Activated naive CD8-positive, alpha-beta T cell treated with anti-CD3 and anti-CD28 coated beads, Interleukin-2, amount 50 U/mL, for 16 hours (primary cell): ENCODE results near the gene CIZ1.
"Not testable (repeated sequence)": the region's sequence is repeated elsewhere in the genome, so short reads cannot be mapped to it uniquely, and the experiment has no call there.

Experiments used
- DNase-seq: peaks from one replicate; pipeline ENCODE4 v3.0.0-alpha.2; 2020; ENCODE audit warnings: low read depth, low spot score

The CIZ1 gene

DNA sequence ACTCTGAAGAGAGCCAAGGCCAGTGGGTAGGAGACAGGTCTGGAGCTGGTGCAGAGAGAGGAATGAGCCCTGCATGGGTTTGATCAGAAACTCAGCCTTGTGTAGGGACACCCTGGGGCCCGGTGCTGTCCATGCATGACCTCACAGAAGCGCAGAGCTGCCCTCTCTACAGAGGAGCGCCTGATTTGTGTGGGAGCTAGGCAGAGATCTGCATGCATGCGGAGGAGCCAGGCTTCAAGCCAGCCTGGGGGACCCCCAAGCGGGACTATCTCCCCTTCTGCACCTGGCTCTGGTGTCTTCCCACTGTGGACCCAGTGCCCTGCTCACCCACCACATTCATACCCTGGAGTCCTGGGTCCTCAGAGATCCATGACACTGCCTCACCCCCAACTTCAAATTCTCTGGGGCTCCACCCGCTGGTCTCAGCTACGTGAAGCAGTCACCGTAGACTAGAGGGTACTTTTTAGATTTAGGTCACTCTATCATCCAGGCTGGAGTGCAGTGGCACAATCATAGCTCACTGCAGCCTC is 44.7 kb downstream of the CIZ1 start:
- DNase-seq, result no peak

DNA sequence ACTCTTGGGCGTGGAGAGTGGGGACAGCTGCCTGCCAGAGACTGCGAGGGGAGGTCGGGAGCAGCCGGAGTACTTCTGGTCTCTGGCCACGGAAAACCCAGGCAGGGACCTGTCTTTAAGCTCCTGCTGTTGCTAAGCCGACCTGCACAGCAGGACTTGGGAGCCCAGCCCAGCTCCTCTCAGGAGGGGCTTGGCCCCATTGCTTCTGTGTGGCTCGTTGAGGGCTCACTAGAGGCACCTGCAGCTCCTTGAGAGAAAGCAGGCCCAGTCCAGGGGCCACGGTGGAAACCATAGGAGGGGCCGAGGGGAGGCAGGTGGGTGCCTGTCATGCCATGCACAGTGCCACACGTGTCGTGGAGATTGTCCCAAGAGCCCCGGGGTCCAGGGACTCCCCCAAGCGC is 45.4 kb downstream of the CIZ1 start:
- no peak for DNase-seq

DNA sequence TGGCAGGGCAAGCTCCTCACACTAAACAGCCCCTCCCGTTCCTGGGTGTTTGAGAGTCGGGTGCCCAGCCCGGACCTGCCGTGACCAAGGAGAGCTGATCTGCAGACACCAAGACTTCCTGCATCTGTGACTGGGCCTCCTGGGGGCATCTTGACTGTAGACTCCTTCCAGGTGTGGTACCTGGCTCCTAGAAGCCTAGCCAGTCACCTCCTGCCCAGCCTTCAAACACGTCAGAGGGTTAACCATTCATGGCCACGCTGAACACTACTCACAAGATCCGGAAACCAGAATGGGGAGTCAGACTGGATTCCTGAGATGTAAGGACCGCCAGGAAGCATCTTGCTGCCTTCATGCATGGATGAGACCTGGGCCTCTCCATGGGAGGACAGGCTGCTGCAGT is 45.8 kb downstream of the CIZ1 start:
- no peak for DNase-seq

DNA sequence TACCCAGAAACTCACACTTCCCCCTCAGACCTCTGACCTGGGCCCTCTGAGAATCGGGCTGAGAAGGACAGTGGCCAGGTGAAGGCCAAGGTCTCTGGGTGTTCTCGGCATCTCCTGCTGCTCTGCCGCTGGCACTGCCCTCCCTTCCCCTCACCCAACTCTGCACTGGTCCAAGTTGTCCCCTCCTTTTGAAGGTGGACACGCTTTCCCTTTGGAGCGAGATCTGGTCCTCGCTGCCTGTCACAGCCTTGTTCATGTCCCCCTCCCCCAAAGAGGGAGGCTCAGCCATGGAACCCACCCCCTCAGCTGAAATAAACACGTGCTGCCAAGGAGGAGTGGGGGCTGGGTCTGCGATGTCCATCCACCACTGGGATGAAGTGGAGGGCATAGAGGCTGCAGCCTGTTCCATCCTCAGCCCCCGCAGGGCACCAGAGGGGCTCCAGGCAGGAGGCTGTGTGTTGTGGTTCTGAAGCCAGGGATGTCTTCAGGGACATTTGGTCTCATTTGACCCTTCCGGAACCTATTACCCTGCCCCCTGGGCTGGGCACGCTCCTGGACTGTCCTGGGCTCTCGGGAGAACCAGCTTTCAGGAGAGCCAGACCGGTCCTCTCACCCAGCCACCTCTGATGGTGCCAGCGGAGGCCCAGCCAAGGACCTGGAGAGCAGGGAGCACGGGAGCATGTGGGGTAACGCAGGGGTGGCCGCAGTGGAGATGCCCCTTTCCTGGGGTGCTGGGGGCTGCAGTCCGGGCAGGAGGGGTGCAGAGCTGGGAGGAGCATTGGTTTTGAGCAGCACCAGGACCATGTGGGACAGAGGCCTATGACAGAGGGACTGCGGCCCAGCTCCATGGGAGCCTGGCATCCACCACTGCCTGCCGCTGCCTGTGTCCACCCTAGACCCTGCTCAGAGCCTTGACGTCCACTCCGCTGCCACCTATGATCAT is 46.9 kb downstream of the CIZ1 start:
- DNase-seq, result no peak

DNA sequence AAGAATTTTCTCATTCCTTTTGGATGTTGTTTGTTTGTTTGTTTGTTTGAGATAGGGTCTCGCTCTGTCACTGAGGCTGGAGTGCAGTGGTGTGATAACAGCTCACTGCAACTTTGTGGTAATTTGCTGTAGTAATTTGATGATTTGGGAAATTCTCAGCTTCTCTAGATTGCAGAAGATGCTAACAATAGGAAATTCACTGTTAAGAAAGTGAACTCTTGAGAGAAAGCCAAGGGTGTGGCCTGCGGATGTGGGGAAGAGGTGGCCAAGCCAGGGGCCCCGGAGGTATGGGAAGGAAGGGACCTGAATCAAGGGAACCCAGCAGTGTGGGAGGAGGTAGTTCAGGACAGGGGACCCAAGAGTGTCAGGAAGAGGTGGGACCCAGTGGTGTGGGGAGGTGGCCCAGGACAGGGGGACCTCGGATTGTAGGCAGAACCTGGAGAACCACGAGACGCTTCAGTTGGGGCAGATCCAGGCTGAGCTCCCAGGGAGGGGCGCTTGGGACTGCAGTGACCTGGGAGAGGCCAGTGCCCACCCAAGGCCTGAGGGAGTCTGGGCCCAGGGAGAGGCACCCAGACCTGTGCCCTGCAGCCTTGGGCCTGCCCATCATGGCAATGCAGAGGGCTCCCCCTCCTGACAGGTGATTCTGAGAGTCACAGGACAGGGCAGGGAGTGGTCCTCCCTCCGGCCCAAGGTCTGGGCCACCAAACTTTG is 47.7 kb downstream of the CIZ1 start:
- DNase-seq, result no peak

DNA sequence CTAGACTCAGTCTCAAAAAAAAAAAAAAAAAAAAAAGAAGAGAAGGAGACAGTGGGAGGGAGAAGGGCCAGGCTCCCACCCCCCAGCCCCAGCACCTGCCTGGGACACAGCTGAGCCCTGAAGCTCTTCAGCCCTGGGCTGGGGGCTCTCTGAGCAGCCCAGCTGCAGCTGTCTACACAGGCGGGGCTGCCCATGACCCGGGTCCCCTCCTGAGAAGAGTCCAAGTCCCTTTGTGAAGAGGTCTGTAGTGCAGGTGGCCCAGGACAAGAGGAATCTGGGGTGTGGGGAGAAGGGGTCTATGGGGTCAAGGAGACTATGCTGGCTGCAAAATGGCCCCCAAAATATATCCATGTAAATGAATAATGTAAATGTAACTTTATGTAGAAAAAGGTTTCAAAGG is 48.8 kb downstream of the CIZ1 start:
- DNase-seq, result no peak

DNA sequence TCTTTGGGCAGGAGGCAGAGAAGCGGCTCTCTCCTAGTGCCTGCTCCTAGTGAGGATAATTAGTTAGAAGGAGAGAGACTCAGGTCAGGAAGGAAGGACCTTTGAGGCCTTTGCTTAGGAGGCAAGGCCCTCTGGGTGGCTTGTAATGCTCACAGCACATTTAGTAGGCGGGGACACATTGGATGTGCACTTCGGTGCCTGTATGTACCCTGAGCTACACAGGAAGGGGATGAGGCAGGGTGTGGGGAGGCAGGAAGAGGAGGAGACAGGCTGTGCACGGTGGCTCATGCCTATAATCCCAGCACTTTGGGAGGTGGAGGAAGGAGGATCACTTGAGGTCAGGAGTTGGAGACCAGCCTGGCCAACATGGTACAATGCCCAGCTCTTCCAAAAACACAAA is 49.3 kb downstream of the CIZ1 start:
- DNase-seq, result no peak

DNA sequence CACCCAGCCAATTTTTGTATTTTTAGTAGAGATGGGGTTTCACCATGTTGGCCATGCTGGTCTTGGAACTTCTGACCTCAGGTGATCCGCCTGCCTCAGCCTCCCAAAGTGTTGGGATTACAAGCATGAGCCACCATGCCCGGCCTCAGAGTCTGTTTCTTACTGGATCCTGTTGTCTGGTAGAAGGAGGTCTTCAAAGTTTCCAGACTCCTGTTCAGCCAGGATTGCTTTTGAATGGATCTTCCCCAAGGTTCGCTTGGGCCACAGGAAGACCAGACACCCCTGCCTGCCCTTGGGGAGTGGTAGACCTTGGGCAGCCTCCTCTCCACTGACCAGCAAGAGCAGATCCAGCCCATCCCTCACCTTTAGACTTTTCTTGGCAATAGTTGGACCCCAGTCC is 49.8 kb downstream of the CIZ1 start:
- no peak for DNase-seq

DNA sequence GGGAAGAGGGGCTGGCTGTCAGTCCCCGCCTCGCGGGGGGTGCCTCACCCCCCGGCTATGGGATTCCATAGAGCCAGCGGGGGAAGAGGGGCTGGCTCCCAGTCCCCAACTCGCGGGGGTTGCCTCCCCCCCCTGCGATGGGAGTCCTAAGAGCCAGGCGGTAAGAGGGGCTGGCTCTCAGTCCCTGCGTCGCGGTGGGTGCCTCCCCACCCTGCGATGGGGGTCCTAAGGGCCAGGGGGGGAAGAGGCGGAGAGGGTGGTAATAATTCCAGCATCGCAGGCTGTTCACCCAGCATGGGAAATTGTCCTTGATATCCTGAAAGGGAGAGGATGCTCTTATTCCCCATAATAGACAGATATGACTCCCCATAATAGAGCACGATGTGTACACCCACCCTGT is 51.8 kb downstream of the CIZ1 start:
- no peak for DNase-seq

DNA sequence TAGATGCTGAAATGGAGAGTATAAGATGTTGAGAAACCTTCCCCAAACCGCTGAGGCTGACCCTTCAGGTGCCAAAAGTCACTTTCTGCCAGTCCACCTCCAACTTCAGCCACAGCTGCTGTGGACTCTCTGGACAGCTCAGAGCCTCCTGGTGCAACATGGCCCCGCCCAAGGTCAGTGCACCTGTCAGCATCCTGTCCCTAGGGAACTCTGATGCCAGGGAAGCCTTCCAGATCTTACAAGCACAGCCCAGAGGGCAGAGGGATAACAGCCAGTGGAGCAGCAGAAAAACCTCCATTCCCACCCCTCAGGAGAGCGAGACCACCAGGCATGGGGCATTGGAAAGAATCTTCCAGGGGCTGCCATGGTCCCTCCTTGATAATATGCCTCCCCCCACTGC is 53.4 kb downstream of the CIZ1 start:
- no peak for DNase-seq

DNA sequence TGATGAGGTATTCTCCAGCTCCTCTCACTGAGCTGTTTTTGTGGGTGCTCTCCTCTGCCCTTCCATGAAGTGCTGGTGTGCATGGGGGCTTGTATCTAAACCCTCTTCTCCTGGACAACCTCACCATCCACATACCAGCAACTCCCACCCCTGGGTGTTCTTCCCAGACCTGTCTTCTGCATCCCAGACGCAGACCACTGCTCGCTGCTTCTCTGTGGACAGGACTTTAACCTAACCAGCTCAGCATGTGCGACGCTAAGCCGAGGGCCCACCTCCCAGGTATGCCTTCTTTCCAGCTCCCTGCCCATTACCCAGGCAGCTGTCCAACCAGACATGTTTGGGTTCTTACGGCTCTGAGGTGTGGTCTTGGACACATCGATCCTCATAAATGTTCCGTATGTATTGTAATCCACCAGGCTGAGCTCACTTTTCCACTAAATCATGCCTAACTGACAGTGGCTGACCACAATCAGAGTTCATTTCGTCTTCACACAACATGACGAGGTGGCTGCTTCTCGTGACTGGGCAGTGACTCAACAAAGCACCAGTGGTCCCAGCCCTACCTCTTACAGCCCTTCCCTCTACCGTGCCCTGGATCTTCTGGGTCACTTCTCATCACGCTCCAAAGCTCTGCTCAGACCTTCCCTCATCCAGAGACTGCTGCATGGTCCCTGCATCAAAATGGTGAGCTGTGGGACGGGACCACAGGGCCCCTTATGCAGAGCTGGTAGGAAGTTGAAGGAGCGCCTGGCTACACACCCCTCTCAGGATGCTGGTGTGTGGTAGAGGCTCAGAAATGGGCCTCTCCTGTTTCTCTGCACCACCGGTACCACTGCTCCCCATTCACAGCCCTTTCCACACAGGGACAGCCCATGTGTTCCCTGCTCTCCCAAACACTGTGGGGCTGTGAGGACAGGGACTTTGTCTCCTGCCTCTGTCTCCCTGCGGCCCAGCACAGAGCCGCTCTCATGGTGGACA is 54.3 kb downstream of the CIZ1 start:
- DNase-seq, result no peak

DNA sequence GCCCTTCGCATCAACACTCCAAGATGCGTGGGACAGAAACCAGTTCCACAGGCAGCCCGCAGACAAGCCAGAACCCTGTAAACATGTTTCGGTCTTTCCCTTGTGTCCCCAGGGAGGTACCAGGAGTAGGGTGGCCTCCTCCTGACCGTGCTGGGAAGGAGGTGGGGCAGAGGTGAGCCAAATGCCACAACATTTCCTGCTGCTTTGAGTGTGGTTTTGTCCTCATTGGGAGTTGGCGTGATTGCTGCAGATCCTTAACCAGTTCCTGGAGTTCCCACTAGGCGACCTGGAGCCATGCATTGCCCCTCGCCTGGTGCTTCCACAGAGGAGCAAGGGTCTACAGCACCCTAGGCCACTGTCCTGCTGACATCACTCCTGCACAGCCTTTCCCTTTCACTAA is 55.8 kb downstream of the CIZ1 start:
- DNase-seq, result not testable (repeated sequence)

DNA sequence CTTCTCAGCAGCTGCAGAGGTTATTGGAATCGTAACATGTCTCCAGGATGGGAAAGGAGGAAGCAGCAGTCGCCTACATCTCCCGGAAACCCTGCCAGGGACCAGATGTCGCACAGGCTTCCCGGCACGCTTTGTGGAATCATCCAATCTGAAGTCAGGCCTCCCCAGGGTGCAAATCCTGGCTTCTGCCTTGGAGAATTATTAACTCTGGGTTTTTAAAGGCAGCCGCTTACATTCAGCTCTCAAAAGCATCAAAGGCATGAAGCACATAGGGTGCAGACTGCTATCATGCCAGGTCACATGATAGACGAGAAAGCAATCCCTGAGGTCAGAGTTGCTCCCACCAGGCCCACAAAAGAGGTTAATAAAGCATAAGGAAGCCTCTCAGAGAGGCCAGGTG is 59.2 kb downstream of the CIZ1 start:
- not testable (repeated sequence) for DNase-seq

DNA sequence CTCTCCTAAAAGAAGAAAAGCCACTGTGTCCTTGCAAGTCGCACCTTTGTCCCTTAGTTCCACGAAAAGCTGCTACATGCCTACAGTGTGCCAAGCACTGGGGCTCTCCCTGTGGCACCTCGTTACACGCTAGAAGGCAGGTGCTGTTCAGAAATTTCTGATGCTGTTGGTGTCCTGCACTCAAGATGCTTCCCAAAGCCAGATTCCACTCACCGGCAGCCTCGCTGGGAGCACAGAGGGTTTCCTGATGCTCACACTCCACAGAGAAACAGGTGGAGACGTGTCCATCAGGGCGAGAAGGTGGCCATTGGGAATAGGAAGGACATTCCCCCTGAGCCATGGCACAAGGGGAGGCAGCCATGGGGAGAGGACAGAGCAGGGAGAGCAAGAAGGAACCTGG is 60.0 kb downstream of the CIZ1 start:
- DNase-seq, result not testable (repeated sequence)

DNA sequence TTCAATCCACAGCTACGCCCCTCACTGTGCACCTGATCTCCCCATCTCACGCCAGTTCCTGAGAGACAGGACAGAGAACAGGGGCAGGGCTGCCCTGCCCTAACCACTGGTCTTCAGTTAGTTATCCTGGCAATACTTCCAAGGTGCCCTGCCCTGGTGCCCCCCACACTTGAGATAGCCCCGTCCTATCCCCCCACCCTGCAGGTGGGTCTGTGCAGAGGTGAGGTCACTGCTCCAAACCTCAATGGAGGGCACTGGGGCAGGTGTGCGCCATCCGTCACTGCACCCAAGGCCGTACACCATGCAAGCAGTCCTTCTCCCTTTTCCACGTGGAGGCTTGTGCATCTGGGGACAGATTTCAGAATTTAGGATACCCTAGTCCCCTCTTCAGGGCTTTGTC is 60.7 kb downstream of the CIZ1 start:
- not testable (repeated sequence) for DNase-seq

DNA sequence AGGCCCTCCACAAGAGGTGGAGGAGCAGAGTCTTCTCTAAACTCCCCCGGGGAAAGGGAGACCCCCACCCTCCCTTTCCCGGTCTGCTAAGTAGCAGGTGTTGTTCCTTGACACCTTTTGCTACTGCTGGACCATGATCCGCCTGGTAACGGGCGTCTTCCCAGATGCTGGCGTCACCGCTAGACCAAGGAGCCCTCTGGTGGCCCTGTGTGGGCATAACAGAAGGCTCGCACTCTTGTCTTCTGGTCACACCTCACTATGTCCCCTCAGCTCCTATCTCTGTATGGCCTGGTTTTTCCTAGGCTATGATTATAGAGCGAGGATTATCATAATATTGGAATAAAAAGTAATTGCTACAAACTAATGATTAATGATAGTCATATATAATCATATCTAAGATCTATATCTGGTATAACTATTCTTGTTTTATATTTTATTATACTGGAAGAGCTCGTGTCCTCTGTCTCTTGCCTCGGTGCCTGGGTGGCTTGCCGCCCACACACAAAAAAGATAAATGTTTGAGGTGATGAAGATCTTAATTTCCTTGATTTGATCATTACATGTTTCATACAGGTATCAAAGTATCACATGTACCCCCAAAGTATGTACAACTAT is 61.3 kb downstream of the CIZ1 start:
- DNase-seq, result not testable (repeated sequence)

DNA sequence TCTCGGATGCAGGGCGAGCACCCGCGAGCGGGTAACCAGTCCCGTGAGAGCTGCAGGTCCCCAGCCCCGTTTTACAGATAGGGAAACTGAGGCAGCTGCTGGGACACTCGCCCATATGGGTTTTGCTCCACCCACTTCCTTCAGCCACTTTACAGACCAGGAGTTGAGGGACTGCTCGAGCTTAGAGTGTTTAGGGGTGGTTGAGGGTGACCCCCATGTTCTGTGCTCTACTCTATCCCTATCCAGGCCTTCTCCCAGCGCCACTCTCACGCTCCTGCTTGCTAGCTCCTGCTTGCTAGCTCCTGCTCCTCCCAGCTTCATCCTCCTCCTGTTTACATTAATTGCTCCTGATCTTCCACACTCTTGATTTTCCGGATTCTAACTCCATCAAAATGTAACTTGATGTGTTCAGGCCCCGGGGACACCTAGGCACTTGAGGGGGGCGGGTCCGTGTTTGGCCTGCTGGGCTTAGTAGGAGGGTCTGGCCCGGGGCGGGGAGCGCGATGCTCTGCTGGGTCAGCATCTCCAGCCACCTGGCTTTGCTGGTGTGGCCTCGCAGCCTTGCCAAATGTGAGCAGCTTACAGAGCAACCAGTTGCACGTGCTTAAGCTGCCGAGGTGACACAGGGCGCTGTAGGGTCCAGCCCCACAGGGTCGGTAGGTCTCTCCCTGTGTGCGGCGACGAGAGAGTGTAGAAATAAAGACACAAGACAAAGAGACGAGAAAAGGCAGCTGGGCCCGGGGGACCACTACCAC is 62.4 kb downstream of the CIZ1 start:
- no peak for DNase-seq

DNA sequence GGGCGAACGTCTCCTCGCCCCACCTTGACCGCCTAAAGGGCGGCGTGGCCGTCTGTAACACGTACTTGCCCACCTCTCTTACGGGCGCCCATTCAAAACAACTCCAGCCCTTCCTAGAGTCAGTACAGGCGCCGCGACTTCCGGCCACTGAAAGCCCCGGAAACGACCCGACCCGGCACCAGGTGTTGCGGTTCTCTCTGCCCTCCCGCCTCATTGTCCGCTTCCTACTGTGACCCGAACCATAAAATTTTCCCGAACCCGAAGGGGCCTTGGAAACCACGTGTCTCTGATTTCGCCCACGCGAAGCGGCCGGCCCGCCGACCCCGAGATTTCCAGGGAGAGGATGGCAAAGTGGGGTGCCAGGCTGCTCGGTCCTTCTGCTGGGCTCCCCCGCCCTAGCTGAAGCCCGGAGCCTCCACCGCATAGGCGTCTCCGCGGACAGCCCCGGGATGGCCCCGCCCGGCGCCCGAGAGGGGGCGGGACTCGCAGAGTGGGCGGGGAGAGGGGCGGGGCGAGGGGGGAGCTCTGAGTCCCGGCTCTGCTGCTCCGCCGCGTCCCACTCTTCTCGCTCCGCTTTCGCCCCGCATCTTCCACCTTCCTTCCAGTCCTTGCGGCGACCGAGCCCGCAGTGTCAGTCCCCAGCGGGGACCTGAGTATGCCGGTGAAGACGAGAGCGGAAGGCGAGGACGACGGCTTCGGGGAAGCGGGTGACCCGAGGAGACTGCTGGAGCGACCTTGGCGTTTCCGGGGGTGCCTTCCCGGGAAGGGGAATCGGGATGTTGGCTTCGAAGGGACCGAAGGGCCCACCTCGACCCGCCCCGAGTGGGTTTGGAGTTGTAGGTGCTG is 63.2 kb downstream of the CIZ1 start:
- DNase-seq, result peak; percentile 55

DNA sequence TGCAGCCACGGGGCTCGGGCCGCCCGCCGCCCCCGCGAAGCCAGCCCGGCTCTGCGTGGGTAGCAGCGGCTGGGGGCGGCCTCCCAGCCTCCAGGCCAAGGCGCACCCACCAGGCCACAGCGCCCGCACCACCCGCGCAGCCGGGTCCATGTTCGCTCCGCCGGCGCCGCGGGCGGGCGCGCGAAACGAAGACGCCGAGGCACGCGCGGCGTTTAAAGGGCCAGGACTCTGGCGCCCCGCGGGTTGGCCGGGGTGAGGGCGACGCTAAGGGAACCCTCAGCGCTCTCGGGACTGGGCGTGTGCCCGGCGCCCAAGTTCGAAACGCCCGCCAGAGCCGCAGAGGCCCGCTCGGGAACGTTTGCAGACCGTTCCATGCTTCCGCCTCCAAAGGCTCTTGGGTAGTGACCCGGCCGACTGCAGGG is 63.8 kb downstream of the CIZ1 start, which contains the start of gene PTGES2:
Gene PTGES2 (minus strand): TSS at position 162 of the 422 bp plus-strand sequence. CDS start 12 bp downstream, at position 150.
- DNase-seq, result peak; percentile 61
